ENCODE results near the gene ILDR2. TPM values are rescaled to one million over a fixed set of nuclear protein-coding genes. Genes with fewer than 3 reads are reported as not detected.

Gene ILDR2
- polyA plus RNA-seq, 1 donor (not counting 4 experiments of a cell fraction or from before 2014, with no cell fraction given): not detected

DNA sequence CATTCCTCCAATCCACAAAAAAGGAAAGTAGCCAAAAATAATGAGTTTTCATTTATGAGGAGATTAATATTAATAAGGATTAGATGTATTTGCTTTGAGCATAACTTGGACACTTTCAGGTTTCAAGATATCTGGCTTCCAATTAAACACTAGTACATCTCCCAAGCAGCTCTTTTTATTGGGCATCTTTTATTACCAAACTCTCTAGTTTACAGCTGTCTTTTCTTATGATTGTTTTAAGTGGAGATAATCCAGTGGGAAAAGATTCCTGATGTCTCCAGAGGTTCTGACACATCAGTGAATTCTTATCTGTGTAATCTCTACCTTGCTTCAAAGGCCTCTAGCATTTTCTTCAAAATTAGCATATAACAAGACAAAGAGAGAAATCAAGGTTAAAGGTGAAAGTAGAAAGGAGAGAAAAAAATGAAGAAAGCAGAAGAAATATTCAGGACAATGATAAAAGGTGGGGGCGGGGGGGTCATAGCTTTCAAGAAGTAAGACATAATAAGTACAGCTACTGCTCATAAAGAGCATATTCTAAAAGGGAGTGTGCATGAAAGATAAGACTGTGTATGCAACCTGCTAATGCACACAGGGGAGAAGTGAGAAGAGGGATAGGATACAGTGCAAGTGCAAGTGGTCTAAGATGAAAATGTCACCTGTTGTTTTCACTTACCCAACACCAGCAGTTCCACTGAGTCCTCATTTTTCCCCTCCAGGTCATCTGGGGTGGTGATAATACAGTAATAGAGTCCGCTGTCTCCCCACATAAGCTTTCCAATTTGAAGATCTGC lies 19.1 kb downstream of the ILDR2 start:
- FAIRE-seq: no peak

DNA sequence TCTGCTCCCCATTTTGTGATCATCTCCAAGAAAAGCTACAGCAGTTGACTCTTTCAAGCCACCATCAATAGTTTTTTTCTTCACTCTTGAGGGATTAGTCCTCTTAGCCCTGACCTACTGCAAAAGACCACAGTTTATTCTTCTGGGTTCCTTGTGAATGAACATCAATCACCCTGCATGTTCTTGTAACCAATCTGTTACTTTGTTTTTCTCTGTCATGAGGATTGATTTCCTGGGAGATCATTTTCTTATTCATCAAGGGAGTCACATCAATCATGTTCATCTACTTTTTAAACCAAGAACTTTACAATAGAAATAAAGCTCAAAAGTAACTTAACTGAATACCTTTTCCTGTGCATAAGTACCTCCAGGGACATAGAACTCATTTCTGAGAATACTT lies 21.8 kb downstream of the ILDR2 start:
- Histone ChIP-seq H3K4me3 (ENCODE audit: control insufficient read depth in 2 of 3, extremely low read depth in 1 of 3, insufficient read depth in 2 of 3, low read depth in 1 of 3, low read length in 3 of 3) (no peak overlapping the region), H3K36me3 (ENCODE audit: control insufficient read depth in 2 of 2, extremely low read depth in 1 of 2, insufficient read depth in 2 of 2, low read length in 2 of 2) (no peaks in the 10 kb centered on the region), H3K9me1 (ENCODE audit: control insufficient read depth, extremely low read depth, insufficient read depth, low read length) (no peaks in the 10 kb centered on the region), H3K27me3 (ENCODE audit: control insufficient read depth, extremely low read depth, insufficient read depth, low read length) (peaks cover 16% of the 10 kb centered on the region), H3K9ac (ENCODE audit: control insufficient read depth, extremely low read depth, insufficient read depth, low read length) (no peak overlapping the region), H4K20me1 (ENCODE audit: control insufficient read depth, extremely low read depth, insufficient read depth, low read length) (no peaks in the 10 kb centered on the region), H2AFZ (ENCODE audit: control insufficient read depth, low read length) (no peak overlapping the region), H3K79me2 (ENCODE audit: control insufficient read depth, insufficient read depth, low read length) (no peaks in the 10 kb centered on the region), H3K9me3 (ENCODE audit: control insufficient read depth, low read depth, low read length) (no peaks in the 10 kb centered on the region), H3K4me2 (ENCODE audit: control insufficient read depth, extremely low read depth, insufficient read depth, low read depth, low read length) (no peak overlapping the region), H3K27ac (ENCODE audit: control insufficient read depth, insufficient read depth, low read length) (no peak overlapping the region), H3K4me1 (ENCODE audit: control insufficient read depth, extremely low read depth, insufficient read depth, low read length) (peaks cover 3% of the 10 kb centered on the region)
- TF ChIP-seq CTCF (optimal IDR thresholded peaks at IDR 0.05 in 1 of 3, IDR thresholded peaks at IDR 0.05 in 1 of 3, conservative IDR thresholded peaks at IDR 0.05 in 1 of 3; ENCODE audit: extremely low read depth in 1 of 3, insufficient read depth in 2 of 3, low read length in 3 of 3) (no peak), EZH2 (IDR thresholded peaks at IDR 0.05; ENCODE audit: low read length) (no peak)
- DNase-seq (ENCODE audit: low read depth, low spot score): no peak
- FAIRE-seq: no peak
- dilution Hi-C loops (cut with MboI; ENCODE audit: extremely low pct_ligation_motif_present, low sequenced_read_pairs): no loop called here

More for the DNA sequence above, 19.1 kb downstream of the ILDR2 start:
- Histone ChIP-seq H3K9me1 (ENCODE audit: control insufficient read depth, extremely low read depth, insufficient read depth, low read length) (no peaks in the 10 kb centered on the region), H3K9me3 (ENCODE audit: control insufficient read depth, low read depth, low read length) (no peaks in the 10 kb centered on the region), H3K79me2 (ENCODE audit: control insufficient read depth, insufficient read depth, low read length) (no peaks in the 10 kb centered on the region), H3K4me1 (ENCODE audit: control insufficient read depth, extremely low read depth, insufficient read depth, low read length) (peaks cover 3% of the 10 kb centered on the region), H3K4me2 (ENCODE audit: control insufficient read depth, extremely low read depth, insufficient read depth, low read depth, low read length) (no peak overlapping the region), H3K36me3 (ENCODE audit: control insufficient read depth in 2 of 2, extremely low read depth in 1 of 2, insufficient read depth in 2 of 2, low read length in 2 of 2) (no peaks in the 10 kb centered on the region), H3K9ac (ENCODE audit: control insufficient read depth, extremely low read depth, insufficient read depth, low read length) (no peak overlapping the region), H3K27me3 (ENCODE audit: control insufficient read depth, extremely low read depth, insufficient read depth, low read length) (peaks cover 18% of the 10 kb centered on the region), H2AFZ (ENCODE audit: control insufficient read depth, low read length) (no peak overlapping the region), H3K27ac (ENCODE audit: control insufficient read depth, insufficient read depth, low read length) (no peak overlapping the region), H4K20me1 (ENCODE audit: control insufficient read depth, extremely low read depth, insufficient read depth, low read length) (no peaks in the 10 kb centered on the region), H3K4me3 (ENCODE audit: control insufficient read depth in 2 of 3, extremely low read depth in 1 of 3, insufficient read depth in 2 of 3, low read depth in 1 of 3, low read length in 3 of 3) (no peak overlapping the region)
- no peak for DNase-seq (ENCODE audit: low read depth, low spot score)
- dilution Hi-C loops (cut with MboI; ENCODE audit: extremely low pct_ligation_motif_present, low sequenced_read_pairs): no loop called here
- TF ChIP-seq EZH2 (IDR thresholded peaks at IDR 0.05; ENCODE audit: low read length) (no peak), CTCF (optimal IDR thresholded peaks at IDR 0.05 in 1 of 3, IDR thresholded peaks at IDR 0.05 in 1 of 3, conservative IDR thresholded peaks at IDR 0.05 in 1 of 3; ENCODE audit: extremely low read depth in 1 of 3, insufficient read depth in 2 of 3, low read length in 3 of 3) (no peak)
